Cortex of kidney (tissue), 1 donor: Measurements from ENCODE around the gene ARFGAP1.

ENCODE experiments used
- DNase-seq: peaks from one replicate; lab custom pipeline; 2025; lab: John Stamatoyannopoulos, UW

The ARFGAP1 gene

GRCh38 chr20:63320616-63321147 lies 48.1 kb downstream of the ARFGAP1 start:
- no peak for DNase-seq

DNA sequence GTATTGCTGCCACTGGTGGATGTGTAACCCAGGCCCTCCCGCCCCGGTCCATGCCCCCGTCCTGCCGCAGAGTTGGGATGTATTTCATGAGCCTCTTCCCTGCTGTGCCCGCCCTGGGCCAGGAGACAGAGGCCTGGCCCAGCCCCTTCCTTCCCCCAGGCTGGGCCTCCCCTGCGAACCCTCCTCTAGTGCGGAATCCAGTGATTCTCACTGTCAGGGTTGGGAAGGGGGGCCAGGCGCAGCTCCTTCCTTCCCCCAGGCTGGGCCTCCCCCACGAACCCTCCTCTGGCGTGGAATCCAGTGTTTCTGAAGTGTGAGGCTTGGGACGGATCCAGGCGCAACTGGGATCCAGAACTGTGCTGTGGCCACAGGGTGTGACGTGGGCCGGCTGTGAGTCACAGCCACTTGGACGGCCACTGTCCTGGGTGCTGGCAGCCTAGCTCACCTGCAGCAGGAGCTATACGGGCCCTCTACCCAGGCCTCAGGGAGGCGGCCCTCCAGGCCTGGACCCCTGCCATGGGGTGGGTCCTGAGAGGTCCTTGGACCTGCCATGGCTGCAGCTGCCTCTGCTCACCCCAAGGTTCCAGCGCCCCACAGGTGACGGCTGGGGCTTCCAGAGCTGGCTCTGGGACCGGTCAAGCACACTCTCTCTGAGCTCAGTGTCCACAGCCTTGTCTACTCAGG lies 48.7 kb downstream of the ARFGAP1 start:
- DNase-seq, result no peak

DNA sequence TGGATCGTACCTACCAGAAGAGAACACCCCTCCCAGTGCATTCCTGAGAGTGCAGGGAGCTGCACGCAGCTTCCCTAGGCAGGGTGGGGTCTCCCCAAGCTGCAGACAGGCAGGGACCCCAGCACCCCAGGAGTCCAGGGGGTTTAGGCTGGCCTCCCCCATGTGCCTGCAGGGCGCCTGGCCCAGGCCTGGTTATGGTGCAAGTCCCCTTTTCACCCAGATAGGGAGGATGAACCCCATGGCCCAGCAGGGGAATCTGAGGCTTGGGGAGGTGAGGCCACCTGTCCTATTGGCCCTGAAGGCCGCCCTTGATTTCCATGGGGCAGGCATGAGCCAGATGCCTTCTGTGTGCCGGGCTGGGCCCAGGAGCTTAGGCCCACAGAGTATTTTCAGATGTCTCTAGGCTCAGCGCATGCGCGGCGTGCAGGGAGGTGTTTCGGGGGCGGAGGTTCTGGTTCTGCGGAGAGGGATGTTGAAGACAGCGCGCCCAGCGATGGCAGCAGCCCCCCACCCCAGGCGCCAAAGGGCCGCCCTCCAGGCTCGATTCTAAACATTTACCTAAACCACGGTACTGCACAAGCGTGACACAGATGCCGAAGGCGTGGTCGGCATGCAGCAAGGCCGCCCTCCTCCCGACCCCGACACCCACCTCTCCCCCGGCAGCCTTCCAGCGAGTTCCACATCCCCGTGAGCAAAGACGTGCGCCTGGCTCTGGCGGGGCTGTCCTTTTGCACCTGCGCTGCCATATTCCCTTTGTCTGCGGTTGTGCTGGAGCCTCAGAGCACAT lies 49.7 kb downstream of the ARFGAP1 start:
- no peak for DNase-seq

DNA sequence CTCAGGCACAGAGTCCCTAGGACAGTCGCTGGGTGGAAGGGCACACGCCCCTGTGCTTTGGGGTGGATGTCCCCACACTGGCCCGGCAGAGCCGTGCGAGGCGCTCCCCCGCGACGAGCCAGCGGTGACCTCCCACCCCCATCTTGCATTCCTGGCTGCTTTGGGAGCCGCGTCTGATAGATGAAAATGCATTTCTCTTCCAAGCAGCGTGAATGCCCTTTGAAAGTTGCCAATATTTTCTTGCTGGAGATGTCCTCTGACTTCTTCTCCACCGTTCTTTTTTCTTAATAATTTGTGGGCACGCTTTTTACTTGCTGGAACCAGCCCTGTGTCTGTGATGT lies 50.3 kb downstream of the ARFGAP1 start:
- no peak for DNase-seq

DNA sequence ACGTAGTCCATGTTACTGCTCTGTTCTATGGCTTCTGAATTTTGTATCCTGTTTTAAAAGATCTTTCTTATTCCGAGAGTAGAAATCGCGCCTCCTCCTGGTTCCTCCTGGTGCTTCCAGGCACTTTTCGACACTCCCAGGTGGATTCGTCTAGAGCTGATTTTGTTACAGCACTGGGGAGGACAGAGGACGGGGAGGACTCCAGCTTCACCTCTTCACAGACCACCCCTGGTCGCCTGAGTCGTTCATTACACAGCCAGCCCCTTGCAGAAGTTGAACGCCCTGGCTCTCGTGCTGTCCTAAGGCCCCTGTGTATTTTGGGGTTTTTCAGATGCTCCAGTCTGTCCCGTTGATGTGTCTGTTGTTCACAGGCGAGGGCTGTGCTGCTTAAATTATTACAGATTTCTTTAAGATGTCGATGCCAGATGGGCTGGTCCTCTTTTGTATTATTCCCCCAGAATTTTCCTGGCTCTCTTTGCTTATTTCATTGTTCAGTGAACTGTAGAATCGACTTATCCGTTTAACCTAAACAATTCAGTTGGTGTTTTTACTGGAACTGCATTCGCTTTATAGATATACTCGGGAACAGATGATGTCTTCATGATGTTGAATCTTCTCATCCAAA lies 50.9 kb downstream of the ARFGAP1 start:
- DNase-seq, result no peak

GRCh38 chr20:63325021-63325471 lies 52.4 kb downstream of the ARFGAP1 start:
- DNase-seq, result no peak

- DNase-seq, result no peak
These were observed 53.1 kb downstream of the ARFGAP1 start for GRCh38 chr20:63325554-63326313.

DNA sequence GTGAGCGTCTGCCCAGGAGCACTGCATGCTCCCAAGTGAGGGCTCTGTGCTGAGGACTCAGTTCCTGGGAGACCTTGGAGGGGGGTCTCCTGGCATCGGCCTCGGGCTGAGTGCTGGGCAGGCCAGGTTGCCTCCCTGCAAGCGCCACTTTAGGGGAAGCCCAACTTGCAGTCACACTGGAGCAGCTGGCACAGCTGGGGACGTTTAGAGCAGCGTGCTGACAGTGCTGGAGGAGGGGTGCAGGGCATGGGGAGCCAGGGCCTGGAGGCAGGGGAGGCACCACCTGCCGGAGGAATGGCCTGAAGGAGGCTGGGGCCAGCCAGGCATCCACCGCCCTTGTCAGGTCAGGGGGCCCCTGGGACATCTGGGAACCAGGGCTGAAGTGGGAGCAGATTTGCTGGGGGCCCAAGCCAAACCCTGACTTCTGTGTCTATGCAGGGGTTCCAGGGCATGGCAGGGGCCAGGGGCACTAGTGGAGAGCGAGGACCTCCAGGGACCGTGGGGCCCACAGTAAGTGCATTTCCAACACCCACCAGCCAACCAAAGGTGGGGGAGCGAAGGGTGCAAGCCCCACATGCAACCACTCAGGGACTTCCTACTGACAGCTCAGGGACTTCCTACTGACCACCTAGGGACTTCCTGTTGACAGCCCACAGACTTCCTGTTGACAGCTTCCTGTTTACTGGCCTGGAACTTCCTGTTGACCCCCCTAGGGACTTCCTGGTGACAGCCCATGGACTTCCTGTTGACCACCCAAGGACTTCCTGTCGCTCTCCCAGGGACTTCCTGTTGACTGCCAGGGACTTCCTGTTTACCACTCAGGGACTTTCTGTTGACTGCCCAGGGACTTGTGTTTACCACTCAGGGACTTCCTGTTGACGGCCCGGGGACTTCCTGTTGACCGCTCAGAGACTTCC lies 54.0 kb downstream of the ARFGAP1 start:
- DNase-seq, result no peak

- no peak for DNase-seq
These were observed 54.7 kb downstream of the ARFGAP1 start for GRCh38 chr20:63327231-63327745.

DNA sequence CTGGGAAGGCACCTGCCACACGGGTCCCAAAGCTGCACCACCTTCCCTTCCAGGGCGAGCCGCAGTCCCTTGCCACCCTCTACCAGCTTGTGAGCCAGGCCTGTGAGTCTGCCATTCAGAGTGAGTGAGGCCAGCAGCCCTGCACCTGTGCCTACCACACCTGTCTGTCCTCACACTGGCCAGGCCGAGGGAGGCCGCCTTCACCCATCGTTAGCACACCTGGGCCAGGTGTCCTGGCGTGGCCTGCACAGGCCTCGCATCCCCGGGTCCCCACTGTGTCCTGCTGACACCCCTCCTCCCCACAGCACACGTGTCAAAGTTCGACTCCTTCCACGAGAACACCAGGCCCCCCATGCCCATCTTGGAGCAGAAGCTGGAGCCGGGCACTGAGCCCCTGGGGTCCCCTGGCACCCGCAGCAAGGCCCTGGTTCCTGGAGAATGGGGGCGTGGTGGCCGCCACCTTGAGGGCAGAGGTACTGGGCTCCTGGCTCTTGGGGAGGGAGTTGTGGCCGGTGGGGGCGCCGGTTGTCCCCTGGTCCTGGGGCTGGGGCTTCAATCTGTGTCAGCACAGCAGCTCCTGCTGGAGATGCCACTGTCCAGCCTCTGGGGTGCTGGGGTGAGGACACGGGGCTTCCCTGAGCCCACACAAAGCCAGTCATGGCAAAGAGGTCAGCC lies 55.5 kb downstream of the ARFGAP1 start:
- no peak for DNase-seq

GRCh38 chr20:63328718-63329275 lies 56.2 kb downstream of the ARFGAP1 start:
- no peak for DNase-seq

DNA sequence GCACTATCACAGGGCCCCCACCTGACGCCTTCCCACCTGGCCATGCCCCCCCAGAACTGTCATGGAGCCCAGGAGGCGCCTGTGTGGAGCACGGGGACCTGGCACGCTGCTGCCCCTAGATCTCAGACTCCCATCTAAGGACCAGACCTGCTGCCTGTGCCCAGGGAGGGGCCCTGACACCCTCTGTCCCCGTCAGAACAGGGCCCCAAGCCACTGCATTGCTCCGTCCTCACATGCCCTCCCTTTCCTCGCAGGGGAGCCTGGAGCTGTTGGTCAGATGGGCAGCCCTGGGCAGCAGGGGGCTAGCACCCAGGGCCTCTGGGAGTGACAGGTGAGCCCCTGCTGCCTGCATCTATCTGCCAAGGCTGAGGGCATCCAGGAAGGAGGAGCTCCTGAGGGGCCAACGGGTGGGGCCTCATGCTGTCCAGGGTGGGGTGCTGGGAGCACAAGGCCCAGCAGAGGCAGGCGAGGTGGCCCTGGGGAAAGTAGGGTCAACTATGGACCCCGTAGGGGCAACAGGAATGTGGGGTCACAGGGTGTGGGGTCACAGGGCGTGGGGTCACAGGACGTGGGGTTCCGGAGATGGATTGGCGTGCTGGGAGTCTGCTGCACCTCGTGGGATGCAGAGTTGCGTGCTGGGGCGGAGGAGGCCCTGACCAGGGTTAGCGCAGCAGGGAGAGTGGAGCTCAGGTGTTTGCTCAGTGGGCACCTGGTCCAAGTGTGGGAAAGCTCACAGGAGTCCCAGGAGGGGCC lies 56.9 kb downstream of the ARFGAP1 start:
- no peak for DNase-seq

GRCh38 chr20:63330084-63330760 lies 57.6 kb downstream of the ARFGAP1 start:
- no peak for DNase-seq

DNA sequence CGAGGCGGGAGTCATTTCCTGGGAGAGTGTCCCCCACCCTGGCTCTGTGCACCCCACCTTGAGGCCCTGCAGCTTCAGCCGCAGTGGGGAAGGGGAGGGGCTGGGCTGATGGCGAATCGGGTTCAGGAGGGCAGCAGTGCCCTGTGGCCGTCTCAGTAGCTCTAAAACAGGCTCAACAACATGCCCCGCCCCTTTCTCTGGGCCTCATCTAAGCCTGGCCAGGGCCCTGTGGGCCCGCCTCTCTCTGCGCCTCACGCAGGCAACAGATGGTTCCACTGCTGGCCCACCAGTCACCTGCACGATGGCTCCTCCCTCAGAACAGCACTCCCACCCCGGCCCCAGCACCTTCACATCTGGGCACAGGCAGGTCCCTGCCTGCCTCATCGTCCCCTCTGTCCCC lies 58.3 kb downstream of the ARFGAP1 start:
- DNase-seq, result no peak

GRCh38 chr20:63331741-63332400 lies 59.3 kb downstream of the ARFGAP1 start:
- no peak for DNase-seq

- DNase-seq, result no peak
These were observed 60.1 kb downstream of the ARFGAP1 start for GRCh38 chr20:63332488-63333240.

DNA sequence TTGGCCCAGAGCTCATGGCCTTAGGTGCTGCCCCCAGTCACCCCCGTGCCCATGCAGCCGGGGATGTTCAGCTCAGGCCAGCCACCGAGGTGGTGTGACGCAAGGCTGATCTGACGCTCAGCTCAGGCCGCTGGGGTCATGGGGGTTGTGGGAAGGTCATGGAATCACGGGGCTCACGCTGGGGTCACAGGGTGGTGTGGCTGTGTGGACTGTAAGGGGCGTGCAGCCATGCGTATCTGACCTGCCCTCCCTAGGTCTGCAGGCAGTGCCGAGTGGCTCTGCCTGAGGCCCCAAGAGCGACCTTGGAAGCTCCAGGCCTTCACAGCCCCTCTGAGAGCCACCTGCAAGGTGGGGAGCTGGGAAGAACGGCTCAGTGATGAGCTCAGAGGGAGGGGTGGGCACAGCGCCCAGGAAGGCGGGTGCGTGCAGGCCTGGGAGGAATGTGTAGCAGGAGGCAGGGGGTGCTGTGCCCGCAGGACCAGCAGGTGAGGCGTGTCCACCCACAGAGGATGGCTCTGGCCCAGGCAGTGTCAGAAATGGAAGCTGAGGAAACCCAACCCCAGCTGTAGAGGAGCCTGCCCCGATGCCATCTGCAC lies 60.7 kb downstream of the ARFGAP1 start:
- no peak for DNase-seq
